Germinal center (tissue), 1 donor: ENCODE results near the gene TRPC6.
"Not testable (repeated sequence)": the region's sequence is repeated elsewhere in the genome, so short reads cannot be mapped to it uniquely, and the experiment has no call there.

Source experiments
- DNase-seq: peaks from one replicate; pipeline ENCODE4 v3.0.0; 2012; ENCODE audit warnings: mixed read lengths, low spot score

Gene TRPC6

DNA sequence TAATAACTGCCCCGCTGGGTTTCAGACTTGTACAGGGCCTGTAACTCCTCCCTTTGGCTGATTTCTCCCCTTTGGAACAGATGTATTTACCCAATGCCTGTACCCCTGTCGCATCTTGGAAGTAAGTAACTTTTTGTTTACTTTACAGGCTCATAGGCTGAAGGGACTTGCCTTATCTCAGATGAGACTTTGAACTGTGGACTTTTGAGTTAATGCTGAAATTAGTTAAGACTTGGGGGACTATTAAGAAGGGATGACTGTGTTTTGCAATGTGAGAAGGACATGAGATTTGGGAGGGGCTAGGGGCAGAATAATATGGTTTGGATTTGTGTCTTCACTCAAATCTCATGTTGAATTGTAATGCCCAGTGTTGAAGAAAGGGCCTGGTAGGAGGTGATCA lies 62.0 kb downstream of the TRPC6 start:
- DNase-seq = no peak

DNA sequence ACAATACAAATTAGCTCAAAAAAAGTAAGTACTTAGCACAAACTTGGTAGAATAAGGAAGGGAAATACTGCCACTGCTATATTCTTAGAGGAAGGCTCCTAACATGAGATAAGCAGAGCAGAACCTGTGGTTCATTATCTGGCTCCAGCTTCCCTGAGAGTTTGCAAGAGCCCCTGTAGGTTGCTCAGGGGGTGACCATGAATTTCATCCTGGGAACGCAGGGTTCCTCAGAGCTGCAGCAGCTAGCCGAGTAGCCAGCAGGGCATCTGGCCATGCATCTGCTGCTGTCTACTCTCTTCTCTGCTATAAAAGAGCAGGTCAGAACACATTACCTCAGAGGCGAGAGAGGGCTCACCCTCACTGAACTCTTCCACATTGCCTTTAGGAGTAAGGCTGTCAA lies 67.3 kb downstream of the TRPC6 start:
- no peak for DNase-seq

DNA sequence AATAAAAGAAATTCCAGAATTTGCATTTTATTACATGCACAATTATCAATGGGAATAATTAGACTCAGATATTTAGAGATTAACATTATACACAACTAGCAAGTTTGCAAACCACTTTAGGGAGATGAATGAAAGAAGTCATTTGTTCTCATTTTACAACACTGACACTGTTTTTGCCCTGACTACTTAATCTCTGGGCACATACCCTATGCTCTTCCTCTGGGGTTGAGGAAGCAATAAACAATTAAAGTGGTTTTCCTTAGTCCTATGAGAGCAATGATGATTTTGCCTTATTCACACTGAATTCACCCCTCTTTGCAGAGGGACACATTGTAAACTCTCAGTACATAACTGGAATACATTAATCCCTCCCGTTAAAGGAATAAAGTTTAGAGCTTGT lies 72.7 kb downstream of the TRPC6 start:
- no peak for DNase-seq

DNA sequence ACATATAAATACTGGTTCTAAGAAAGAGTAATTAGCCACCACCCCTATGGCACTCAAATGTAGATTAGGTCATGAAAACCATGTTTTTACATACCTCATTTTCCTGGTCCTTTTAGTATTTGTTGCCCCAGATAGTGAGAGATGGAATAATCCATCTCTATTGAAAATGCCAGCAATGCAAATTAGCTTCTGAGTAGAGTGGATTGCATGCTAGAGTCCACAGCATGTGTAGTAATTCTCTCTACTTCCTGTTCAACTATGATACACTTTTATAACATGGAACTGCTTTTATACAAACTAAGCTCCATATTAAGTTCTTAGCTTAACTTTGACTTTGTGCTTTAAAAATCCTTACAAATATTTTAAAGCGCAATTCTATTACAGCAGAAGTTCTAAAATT lies 73.2 kb downstream of the TRPC6 start:
- no peak for DNase-seq

DNA sequence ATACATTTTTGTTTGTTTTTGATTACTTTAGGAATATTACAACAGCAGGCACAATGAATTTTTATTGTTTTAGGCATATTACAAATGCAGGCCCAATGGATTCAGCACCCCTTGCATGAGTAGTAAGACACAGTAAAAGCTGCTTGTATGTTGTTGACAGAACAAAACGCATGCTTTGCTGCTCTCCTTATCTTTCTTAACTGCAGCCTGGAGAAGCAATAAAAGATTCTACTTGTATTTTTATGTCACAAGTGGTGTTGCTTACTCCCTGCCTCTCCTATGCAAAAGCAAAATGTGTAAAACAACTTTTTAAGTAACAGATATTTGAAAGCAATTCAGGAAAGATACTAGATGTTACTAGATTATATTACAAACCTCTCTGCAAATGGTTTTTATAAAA lies 73.9 kb downstream of the TRPC6 start:
- no peak for DNase-seq

DNA sequence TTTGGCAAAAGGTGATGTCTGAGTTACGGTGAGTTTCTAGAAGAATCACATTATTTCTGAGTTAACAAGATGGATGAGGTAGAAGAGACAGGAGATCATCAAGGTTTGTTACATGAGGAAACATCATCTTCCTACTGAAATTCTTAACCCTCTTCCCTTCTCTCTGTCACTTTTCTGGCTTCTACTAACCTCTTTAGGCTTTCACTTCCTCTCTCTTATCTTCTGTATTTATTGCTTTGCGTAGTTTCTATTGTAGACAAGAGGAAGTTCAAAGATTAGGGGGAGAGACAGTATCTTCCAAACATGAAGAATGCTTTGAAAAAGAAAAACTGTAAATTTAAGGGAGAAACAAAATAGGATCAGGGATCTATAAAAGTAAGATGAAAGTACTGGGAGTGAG lies 75.4 kb downstream of the TRPC6 start:
- no peak for DNase-seq

DNA sequence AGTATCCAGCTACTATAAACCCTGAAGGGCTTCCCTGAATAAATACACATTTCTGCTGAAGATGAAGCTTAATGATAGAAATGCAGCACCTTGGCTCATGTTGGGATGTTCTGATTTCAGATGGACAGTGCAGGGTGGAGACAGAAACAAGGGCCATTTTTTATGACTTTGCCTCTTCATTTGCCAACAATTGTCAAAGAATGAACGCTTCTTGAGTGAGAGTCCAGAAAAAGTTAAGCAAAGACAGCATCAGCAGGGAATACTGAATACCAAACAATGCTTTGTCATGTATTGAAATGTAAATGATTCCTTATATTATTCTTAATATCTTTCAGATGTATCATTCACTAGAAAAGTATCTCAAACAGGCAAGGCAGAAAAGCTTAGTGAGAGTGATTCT lies 84.9 kb downstream of the TRPC6 start:
- no peak for DNase-seq

DNA sequence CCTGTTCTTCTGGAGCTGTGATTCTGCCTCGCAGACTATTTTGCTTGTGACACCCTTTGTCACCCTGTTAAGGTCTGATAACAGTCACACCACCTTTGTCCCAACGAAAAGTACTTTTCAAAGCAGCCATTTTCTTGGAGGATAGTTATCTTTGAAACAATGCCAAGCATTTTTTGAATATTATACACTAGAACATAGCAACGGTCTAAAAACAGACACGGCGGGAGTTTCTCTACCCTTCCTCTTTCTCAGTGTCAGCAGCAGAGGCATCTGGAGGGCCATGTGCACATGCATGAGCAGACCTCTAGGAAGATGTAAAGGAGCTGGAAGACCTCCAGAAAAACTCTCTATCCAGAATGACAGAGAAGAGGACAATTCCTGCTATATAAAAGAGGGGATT lies 86.5 kb downstream of the TRPC6 start:
- DNase-seq = no peak

DNA sequence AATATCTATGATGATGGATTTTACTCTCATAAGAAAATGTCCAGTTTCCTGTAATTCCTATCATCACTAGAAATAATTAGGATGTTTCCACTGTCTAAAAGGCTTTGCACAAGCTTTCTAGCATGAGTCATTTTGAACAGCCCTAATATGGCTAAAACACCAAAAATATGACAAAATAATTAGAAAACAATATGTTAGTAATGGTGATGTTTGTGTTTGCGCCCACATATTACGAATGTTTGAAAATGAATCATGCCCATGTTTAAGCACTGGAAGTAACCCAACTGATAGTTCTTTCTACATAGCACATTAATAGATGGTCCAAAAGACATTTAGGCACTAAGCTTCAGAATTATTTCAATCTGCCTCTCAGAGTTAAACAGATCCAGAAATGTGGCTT lies 96.0 kb downstream of the TRPC6 start:
- no peak for DNase-seq

DNA sequence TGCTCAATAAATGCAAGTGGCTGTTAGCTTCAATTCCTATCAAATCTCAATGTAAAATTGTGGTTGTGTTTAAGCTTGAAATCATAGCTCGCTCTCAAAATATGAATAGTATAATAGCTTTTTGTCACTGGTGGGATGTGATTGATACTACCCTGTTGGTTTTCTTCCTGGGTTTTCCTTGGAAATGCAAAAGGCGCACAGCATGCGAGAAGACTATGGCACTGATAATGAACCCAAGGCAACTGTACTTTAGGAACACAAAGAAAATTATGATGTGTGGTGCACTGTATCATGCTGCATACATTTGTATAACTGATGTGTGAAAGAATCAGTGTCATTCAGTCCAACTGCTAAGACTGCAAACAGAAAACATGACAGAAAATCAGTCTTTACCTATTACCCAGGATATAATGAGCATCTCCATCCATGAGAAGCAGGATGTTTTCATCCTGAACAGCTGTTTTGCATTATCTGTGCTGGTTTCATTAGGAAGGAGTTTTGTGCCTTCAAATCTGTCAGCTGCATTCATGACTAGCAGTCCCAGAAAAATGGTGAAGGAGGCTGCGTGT lies 101.2 kb downstream of the TRPC6 start:
- no peak for DNase-seq

DNA sequence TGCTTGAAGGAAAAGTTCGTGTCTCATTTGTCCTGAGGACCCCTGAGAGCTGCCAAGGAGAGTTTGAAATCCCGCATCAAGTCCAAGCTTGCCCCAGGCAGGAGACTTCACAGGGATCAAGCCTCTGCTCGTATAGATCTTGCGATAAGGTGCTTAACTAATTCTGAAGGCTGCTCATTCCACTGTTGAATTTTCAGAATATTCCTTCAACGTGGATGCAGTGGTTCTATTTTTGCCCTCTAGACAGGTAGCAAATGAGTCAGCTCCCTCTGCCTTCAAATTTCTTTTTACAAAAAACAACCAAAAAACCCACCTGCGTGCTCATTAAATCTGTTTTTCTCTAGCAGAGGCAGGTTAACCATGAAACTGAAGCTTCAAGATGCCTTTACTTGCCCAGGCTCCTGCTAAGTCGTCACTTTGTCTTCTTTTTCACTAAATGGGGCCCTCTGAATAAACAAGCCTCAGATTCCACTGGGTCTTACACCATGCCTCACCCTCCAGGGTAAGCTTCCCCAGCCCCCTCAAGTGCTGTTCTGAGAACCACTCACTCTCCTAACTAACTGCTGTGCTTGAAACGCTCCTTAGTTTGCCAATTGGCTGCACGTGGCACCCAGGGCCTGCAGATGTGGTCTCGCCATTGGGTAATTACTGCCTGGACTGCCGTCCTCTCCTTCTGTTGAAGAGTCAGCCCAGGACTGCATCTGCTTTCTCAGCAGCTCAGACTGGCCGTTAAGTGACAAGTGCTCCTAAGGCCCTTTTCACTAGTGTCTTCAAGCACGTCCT lies 105.0 kb downstream of the TRPC6 start:
- DNase-seq = no peak

DNA sequence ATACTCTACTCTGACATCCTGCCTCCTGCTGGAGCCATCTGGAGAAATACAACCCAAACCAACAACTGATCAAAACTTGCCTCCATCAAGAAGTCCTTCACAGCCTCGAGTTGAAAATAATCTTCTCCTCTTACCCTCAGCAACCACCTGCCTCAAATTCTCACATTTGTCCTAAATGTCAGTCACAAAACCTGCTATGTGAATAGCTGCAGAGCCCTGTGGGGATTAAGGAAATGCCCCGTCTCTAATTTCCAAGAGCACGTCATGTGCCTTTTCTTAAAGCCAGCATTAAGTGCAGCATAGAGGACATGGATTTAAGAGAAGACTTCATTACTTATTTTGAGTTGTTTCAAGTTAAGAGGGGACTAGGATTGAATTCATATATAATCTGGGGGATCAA lies 105.9 kb downstream of the TRPC6 start:
- no peak for DNase-seq

DNA sequence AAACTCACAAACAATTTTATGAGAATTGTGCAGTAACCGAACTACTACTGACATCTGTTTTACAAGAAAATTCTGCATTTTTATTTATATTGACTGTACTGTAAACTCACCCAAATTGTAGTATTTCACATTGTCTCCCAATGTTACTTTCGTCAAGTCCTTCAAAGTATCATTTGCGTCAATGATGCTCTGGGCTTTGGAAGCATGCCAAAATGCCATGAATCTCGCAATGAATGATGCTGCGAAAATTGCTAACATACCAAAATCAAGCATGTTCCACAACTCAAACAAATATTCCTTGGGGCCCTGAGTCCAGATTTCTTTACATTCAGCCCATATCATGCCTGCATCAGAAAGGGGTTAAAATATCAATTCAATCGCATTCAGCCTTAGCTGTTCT lies 107.6 kb downstream of the TRPC6 start:
- DNase-seq = no peak

DNA sequence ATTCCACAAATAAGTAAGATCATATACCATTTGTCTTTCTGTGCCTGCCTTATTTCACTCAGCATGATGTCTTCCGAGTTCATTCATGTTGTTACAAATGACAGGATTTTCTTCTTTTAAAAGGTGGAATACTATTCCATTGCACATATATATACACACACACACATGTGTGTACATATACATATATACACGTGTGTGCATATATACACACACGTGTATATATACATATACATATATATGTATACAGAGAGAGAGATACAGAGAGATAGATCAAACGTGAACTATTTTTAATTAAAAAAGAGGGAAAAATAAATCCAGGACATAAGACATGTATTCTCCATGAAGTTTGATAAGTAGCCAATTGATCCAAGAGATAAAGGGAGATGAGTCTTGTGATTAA lies 108.1 kb downstream of the TRPC6 start:
- DNase-seq = no peak

DNA sequence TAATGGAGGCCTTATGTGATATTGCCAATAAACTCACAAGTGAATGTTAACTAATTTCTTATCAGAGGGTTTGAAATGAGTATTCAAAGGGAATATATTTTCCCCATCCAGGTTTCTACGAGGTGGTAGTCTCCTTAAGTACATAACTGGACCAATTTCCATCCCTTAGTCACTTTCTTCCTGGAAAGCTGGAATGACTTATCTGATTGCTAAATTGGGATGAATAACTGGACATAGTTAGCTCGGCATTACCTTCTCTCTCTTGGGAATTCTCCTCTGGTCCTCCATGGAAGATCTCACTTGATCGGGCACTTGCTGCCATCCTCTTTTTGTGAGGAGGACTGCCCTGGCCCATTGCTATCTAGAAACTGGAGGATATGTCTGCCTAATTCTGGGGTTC lies 109.1 kb downstream of the TRPC6 start:
- DNase-seq = no peak

DNA sequence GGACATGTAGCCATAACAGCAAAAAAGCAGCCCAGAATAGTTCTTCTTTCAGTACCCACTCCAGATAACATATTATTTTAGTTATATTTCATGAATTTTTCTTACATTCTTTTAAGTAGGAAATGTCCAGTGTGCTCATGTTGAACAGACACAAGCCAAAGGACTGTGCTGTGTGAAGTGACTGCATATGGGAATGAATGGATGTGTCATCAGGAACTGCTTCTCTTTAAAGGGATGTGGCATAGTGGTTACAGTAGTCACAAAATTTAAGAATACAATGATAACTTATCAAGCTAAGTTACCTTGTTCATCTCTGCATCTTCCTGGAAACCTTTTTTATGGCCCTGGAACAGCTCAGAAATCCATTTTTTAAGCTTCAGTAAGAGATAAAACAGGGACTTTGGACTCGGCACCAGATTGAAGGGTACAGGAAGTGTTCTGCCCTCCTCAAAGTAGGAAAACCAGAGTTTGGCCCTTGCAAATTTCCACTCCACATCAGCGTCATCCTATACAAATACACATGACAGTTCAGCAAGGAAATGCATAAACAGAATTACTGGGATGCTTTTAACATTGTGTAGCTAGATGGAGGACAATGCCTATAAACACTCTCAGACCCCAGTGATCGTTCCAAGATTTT lies 112.8 kb downstream of the TRPC6 start:
- no peak for DNase-seq

DNA sequence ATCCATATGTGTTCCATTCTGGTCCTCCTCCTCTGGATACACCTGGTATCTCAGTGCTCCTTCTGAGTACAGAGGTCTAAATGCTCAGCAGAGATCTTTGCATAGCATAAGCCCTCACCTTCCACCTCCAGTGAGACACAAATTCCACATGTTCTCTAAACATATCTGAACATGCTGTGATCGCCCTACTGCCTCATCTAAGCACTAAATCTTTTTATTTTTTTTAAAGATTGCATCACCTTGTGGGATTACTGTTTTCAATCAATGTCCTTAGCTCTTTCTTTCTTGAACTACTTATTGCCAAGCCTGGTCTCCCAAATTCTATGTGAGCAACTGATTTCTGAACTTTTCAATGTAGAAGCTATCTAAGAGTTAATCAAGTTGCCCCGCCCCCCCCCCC lies 113.4 kb downstream of the TRPC6 start:
- no peak for DNase-seq

DNA sequence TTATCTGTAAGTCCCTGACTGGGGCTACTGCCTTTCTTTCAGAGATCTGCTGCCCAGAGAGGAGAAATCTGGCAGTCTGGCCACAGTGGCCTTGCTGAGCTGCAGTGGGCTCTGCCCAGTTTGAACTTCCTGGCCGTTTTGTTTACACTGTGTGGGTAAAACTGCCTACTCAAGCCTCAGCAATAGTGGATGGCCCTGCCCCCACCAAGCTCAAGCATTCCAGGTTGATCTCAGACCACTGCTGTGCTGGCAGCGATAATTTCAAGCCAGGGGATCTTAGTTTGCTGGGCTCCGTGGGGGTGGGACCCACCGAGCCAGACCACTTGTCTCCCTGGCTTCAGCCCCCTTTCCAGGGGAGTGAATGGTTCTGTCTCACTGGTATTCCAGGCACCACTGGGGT lies 117.5 kb downstream of the TRPC6 start:
- DNase-seq = no peak

DNA sequence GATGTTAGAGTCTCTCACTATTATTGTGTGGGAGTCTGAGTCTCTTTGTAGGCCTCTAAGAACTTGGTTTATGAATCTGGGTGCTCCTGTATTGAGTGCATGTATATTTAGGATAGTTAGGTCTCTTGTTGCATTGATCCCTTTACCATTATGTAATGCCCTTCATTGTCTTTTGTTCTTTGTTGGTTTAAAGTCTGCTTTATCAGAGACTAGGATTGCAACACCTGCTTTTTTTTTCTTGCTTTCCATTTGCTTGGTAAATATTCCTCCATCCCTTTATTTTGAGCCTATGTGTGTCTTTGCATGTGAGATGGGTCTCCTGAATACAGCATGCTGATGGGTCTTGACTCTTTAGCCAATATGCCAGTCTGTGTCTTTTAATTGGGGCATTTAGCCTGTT lies 119.4 kb downstream of the TRPC6 start:
- not testable (repeated sequence) for DNase-seq

DNA sequence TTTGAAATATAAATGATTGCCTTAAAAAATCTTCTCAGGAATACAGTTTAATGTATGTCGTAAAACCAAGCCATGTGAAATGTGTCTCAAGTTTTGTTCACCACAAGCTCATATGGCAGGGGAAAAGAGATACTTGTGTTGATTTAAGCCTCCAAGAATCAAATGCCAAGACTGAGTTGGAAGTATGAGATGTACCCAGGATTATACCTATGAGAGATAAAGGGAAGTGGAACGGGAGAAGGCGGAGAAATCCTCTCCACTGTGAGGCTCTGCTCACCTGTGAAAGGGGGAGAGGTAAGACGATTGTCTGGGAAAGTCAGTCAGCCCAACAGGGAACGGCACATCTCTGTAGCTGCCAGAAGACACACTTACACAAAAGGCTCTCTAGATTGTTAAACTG lies 124.8 kb downstream of the TRPC6 start:
- no peak for DNase-seq

DNA sequence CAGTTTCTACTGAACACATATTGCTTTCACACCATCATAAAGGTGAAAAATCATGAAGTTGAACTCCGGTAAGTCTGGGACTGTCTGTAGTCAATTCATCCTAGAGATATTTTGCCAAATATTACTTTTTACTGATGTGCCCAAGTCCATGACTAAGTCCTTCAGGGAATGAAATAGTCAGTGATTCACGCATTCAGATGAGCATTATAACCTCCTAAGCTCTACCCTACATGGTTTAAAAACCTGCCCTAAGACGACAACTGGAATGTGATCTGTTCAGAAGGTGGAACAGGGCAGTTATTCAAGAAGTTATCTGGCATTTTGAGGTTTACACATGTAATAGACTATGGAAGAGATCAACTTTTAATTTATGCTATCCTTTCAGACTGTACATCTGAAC lies 125.6 kb downstream of the TRPC6 start:
- no peak for DNase-seq

DNA sequence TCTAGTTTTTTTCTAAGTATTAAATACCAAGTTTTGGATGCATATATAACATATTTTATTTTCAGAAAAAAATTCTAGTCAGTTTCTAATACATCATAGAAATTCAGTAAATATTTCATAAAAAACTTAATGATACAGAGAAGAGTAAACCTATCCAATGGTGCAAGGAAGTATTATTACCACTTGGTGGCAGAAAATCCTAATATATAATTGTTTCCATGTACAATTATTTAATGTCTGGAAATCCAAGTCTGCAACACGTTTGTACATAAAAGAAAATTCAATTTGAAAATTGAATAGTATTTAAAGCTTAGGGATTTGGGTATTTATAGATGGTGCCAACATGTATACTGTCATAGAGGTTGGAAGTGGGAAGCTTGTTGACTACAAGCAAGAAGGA lies 127.0 kb downstream of the TRPC6 start:
- DNase-seq = no peak

DNA sequence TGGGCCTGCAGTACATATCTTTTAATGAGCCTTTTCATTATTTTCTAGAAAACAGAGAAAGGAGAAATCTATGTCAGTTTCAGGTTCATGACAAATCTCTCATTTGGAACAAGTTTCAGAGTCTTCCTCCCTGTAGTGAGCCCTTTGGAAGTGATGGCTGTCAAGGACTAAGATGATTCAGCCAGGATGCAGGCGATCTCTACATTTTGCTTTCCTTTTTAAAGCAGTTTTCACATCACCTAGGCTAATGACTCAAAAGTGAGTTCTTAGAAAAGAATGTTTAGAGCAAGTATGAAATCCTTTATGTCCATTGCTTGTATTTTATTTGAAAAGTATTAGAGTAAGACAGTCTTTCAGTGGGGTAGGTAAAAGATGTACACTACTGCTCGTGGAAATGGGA lies 130.1 kb downstream of the TRPC6 start:
- no peak for DNase-seq
